H1 (cell line): ENCODE data around the gene GPANK1. TPM values are rescaled to one million over a fixed set of nuclear protein-coding genes. Genes with fewer than 3 reads are reported as not detected.

Experiments
- BACH1 ChIP-seq: IDR thresholded peaks from 2 replicates; pipeline ENCODE4 v1.6.1; 2012; ENCODE audit warnings: low read length, improper control_type of control experiment
- CHD2 ChIP-seq: IDR thresholded peaks from 2 replicates; pipeline ENCODE4 v1.6.1; 2012; ENCODE audit warnings: low read length, improper control_type of control experiment
- HDAC6 ChIP-seq: IDR thresholded peaks from one replicate; pipeline ENCODE4 v1.7.1; 2012; ENCODE audit warnings: low read depth, mild to moderate bottlenecking, inconsistent platforms, low read length, moderate library complexity
- NRF1 ChIP-seq: IDR thresholded peaks from 2 replicates; pipeline ENCODE4 v1.6.1; 2011; ENCODE audit warnings: mild to moderate bottlenecking, low read depth, low read length, improper control_type of control experiment
- POLR2A ChIP-seq, 2 experiments: IDR thresholded peaks; 1 replicate in 1 of 2; 2 replicates in 1 of 2; pipeline ENCODE4 v1.6.1; 2011; ENCODE audit warnings: low read depth in 2 of 2, low read length in 2 of 2, mild to moderate bottlenecking in 2 of 2; ENCODE audit errors: control extremely low read depth in 1 of 2
- POU5F1 ChIP-seq: IDR thresholded peaks from 2 replicates; pipeline ENCODE4 v1.6.1; 2011; ENCODE audit warnings: low read depth, mild to moderate bottlenecking, low read length, moderate library complexity
- RAD21 ChIP-seq, 2 experiments: IDR thresholded peaks in 1 of 2; conservative IDR thresholded peaks in 1 of 2; 2 replicates each; pipeline ENCODE4 v1.6.1; 2011; ENCODE audit warnings: low read depth in 2 of 2, low read length in 2 of 2, improper control_type of control experiment in 1 of 2, inconsistent platforms in 1 of 2, mild to moderate bottlenecking in 1 of 2, moderate library complexity in 1 of 2
- RXRA ChIP-seq: IDR thresholded peaks from 2 replicates; pipeline ENCODE4 v1.6.1; 2011; ENCODE audit warnings: low read depth, mild to moderate bottlenecking, low read length, moderate library complexity; ENCODE audit not compliant: insufficient read depth
- SP4 ChIP-seq: IDR thresholded peaks from 2 replicates; pipeline ENCODE4 v1.6.1; 2012; ENCODE audit warnings: low read length, inconsistent platforms
- ZNF274 ChIP-seq: IDR thresholded peaks from 2 replicates; pipeline ENCODE4 v1.7.0; 2012; ENCODE audit warnings: low read length, borderline replicate concordance; ENCODE audit errors: extremely low read depth
- polyA plus RNA-seq, 7 experiments: library from polyadenylated mRNA; depleted of rRNA in 3 of 7; stranded (reverse) in 5 of 7; unstranded in 2 of 7; fragments of >200 nt in 5 of 7; fragments of 200-250 nt in 2 of 7; gene quantifications; 1 replicate in 5 of 7; 2 replicates in 1 of 7; 4 replicates in 1 of 7; pipeline versions ENCODE4 v1.2.1 to v1.2.3, GENCODE V29; 2011 to 2013; ENCODE audit warnings: missing spikeins in 2 of 7, mixed read lengths in 2 of 7
- total RNA-seq: library from RNA; stranded (reverse); fragmentation: NEBNext Ultra II Directional; extraction: Animal tissue kit (Norgen Biotek cat#: 25700); gene quantifications from 2 replicates; pipeline ENCODE4 v1.2.1, GENCODE V29; 2021

The GPANK1 gene
- total and polyA plus RNA-seq, 2 of the 8 experiments (the other 6 are each of a cell fraction or from before 2014, with no cell fraction given), result 24.5 to 30.2 TPM

GRCh38 chr6:31660381-31661261 is 4.2 kb downstream of the GPANK1 start, which contains the start of gene C6orf47 (continued):
- TF ChIP-seq HDAC6 (no peak), ZNF274 (no peak), RXRA (no peak), BACH1 (no peak), SP4 (no peak; the same call in 1 of the 2 replicates), POLR2A (IDR thresholded peaks at IDR 0.05; ENCODE audit: control extremely low read depth in 1 of 2, low read depth in 2 of 2, low read length in 2 of 2) (peak in 1 of 2 experiments; percentile 83; a peak in 2 of 3 replicates), CHD2 (no peak), NRF1 (no peak), POU5F1 (no peak), RAD21 (IDR thresholded peaks at IDR 0.05 in 1 of 2, conservative IDR thresholded peaks at IDR 0.05 in 1 of 2; ENCODE audit: low read depth in 2 of 2, low read length in 2 of 2) (peak in 1 of 2 experiments; percentile 3; a peak in 1 of 4 replicates)
